ENCODE data around the gene MDFI.

The MDFI gene

DNA sequence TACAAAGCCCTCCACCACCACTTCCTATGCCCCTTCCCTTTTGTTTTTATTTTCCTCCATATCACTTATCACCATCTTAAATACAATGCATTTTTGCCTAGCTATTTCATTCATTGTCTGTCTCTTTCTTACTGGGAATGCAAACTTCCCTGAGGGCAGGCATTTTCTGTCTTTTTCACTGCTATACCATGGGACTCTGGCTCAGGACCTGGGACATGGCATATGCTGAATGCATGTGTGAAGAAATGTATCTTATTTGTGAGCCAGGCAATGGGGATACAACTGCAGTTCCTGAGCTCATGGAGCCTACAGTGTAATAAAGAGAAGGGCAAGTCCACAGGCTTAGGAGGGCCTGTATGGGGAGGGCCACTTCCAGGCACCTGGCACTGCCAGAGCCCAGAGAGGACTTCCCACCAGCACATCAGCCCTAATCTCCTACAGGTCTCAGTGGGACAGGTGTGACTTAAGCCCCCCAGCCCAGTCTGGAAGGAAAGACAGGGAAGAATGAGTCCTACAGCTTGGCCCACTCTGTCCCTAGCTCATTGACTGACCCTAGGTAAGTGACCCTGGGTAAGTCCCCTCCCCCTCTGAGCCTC lies 53.9 kb downstream of the MDFI start:
- Histone ChIP-seq H3K79me2 (ENCODE audit: insufficient read depth, low read length) (no peaks in the 10 kb centered on the region), H3K36me3 (ENCODE audit: insufficient read depth, low read length) (peaks cover 5% of the 10 kb centered on the region; the same call in 1 of the 2 replicates), H3K4me2 (ENCODE audit: low read length) (no peak overlapping the region), H3F3A (ENCODE audit: insufficient read depth, low read length) (no peaks in the 10 kb centered on the region), H4K20me1 (ENCODE audit: insufficient read depth, low read length) (no peaks in the 10 kb centered on the region), H3K27me3 (ENCODE audit: insufficient read depth, low read length) (no peaks in the 10 kb centered on the region), H3K4me1 (ENCODE audit: insufficient read depth, low read length, severe bottlenecking) (no peaks in the 10 kb centered on the region), H3K4me3 (ENCODE audit: low read depth, low read length, poor library complexity, severe bottlenecking) (no peak overlapping the region), H2AFZ (ENCODE audit: low read length) (no peak overlapping the region), H3K9me2 (ENCODE audit: low read depth, low read length) (no peaks in the 10 kb centered on the region), H3K9ac (ENCODE audit: low read length) (no peak overlapping the region), H3K27ac (ENCODE audit: low read depth, low read length, poor library complexity, severe bottlenecking) (no peak overlapping the region), H3K9me3 (ENCODE audit: low read length) (no peaks in the 10 kb centered on the region)
- TF ChIP-seq, protein P1, sequence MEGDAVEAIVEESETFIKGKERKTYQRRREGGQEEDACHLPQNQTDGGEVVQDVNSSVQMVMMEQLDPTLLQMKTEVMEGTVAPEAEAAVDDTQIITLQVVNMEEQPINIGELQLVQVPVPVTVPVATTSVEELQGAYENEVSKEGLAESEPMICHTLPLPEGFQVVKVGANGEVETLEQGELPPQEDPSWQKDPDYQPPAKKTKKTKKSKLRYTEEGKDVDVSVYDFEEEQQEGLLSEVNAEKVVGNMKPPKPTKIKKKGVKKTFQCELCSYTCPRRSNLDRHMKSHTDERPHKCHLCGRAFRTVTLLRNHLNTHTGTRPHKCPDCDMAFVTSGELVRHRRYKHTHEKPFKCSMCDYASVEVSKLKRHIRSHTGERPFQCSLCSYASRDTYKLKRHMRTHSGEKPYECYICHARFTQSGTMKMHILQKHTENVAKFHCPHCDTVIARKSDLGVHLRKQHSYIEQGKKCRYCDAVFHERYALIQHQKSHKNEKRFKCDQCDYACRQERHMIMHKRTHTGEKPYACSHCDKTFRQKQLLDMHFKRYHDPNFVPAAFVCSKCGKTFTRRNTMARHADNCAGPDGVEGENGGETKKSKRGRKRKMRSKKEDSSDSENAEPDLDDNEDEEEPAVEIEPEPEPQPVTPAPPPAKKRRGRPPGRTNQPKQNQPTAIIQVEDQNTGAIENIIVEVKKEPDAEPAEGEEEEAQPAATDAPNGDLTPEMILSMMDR (IDR thresholded peaks at IDR 0.05; ENCODE audit: low read length): no peak
- TF ChIP-seq EZH2 (IDR thresholded peaks at IDR 0.05; ENCODE audit: borderline replicate concordance, low read length): no peak

DNA sequence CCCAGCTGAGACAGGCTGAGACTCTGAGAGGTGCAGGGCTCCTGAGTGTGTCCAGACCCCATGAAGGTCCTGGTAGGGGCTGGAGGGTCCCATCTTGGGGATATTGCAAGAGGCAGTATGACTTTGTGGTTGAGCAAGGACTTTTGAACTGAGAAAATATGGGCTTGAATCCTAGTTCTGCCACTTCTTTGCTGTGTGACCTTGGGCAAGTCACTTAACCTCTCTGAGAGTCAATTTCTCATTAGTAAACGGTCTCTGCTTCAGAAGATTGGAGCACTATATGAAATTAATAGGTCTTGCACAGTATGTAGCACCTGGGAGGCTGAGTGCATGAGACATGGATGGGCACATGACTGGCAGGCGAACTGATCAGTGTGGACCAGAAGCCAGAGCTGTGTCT lies 54.5 kb downstream of the MDFI start:
- Histone ChIP-seq H3K9ac (ENCODE audit: low read length) (no peak overlapping the region), H3K4me1 (ENCODE audit: insufficient read depth, low read length, severe bottlenecking) (no peaks in the 10 kb centered on the region), H4K20me1 (ENCODE audit: insufficient read depth, low read length) (no peaks in the 10 kb centered on the region), H3K36me3 (ENCODE audit: insufficient read depth, low read length) (peaks cover 5% of the 10 kb centered on the region; the same call in 1 of the 2 replicates), H3K4me3 (ENCODE audit: low read depth, low read length, poor library complexity, severe bottlenecking) (no peak overlapping the region), H3F3A (ENCODE audit: insufficient read depth, low read length) (no peaks in the 10 kb centered on the region), H2AFZ (ENCODE audit: low read length) (no peak overlapping the region), H3K9me3 (ENCODE audit: low read length) (no peaks in the 10 kb centered on the region), H3K4me2 (ENCODE audit: low read length) (no peak overlapping the region), H3K27ac (ENCODE audit: low read depth, low read length, poor library complexity, severe bottlenecking) (no peak overlapping the region), H3K79me2 (ENCODE audit: insufficient read depth, low read length) (no peaks in the 10 kb centered on the region), H3K9me2 (ENCODE audit: low read depth, low read length) (no peaks in the 10 kb centered on the region), H3K27me3 (ENCODE audit: insufficient read depth, low read length) (no peaks in the 10 kb centered on the region)
- TF ChIP-seq EZH2 (IDR thresholded peaks at IDR 0.05; ENCODE audit: borderline replicate concordance, low read length): no peak
- TF ChIP-seq, protein P1 (IDR thresholded peaks at IDR 0.05; ENCODE audit: low read length): no peak

DNA sequence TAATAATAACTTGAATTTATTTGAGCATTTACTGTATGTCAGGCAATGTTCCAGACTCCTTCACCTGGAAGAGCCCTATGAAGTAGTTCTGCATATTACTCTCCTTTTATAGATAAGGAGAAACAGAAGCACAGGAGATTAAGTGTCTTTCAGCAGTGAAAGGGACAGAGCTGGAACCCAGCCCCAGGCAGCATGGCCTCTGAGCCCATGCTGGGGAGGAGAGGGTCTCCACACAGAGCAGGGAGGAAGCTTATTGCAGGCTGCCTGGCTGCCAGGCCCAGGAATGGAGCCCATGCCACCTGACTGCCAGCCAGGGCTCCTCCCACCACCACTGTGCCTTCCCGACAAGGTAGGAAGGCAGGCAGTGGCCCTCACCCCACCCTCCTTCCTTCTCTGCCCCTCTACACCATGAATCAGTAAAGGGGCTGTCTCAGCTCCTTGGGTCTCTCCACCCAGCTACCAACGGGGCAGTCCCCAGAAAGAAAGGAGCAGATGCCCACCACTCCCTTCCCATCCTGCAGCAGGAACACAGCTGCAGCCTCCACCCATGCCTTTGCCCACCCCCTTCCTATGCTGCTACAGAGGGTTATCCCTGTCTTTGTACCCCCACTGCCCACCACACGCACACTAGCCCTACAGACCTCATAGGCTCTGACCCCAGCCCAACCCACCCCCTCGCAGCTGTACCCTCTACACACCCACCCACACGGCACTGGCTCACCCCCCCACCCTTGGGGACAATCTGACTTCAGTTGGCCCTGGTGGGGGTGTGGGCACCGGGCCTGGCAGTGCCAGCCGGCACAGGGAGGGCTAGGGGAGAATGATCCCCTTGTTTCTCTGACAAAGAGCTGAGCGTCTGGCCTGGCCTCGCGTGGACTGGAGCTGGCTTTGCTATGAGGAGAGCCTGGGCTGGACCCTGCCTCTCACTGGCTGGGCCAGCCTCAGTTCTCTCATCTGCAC lies 55.3 kb downstream of the MDFI start:
- H3K36me3 ChIP-seq (ENCODE audit: insufficient read depth, low read length): peaks cover 5% of the 10 kb centered on the region; the same call in 1 of the 2 replicates
- no peaks in the 10 kb centered on the region for H3K9me3 ChIP-seq (ENCODE audit: low read length)
- H3K27ac ChIP-seq (ENCODE audit: low read depth, low read length, poor library complexity, severe bottlenecking): no peak overlapping the region
- no peaks in the 10 kb centered on the region for H3K27me3 ChIP-seq (ENCODE audit: insufficient read depth, low read length)
- H2AFZ ChIP-seq (ENCODE audit: low read length): no peak overlapping the region
- no peaks in the 10 kb centered on the region for H3F3A ChIP-seq (ENCODE audit: insufficient read depth, low read length)
- H3K9ac ChIP-seq (ENCODE audit: low read length): no peak overlapping the region
- H4K20me1 ChIP-seq (ENCODE audit: insufficient read depth, low read length): no peaks in the 10 kb centered on the region
- H3K79me2 ChIP-seq (ENCODE audit: insufficient read depth, low read length): no peaks in the 10 kb centered on the region
- no peaks in the 10 kb centered on the region for H3K4me1 ChIP-seq (ENCODE audit: insufficient read depth, low read length, severe bottlenecking)
- H3K9me2 ChIP-seq (ENCODE audit: low read depth, low read length): no peaks in the 10 kb centered on the region
- no peak overlapping the region for H3K4me3 ChIP-seq (ENCODE audit: low read depth, low read length, poor library complexity, severe bottlenecking)
- H3K4me2 ChIP-seq (ENCODE audit: low read length): no peak overlapping the region
- no peak for TF ChIP-seq EZH2 (IDR thresholded peaks at IDR 0.05; ENCODE audit: borderline replicate concordance, low read length)
- TF ChIP-seq, protein P1 (IDR thresholded peaks at IDR 0.05; ENCODE audit: low read length): no peak

Data from OCI-LY1 (cell line).